ENCODE measurements around the gene PDSS2.
A peak's percentile ranks its signal among the peaks of the same experiment; 100 is the strongest.

PDSS2 gene

GRCh38 chr6:107115695-107116327, 343.6 kb downstream of the PDSS2 start:
- no peak for DNase-seq (ENCODE audit: low read depth)

GRCh38 chr6:107114926-107115694, 344.3 kb downstream of the PDSS2 start, which contains the start of gene BEND3:
TSS of gene BEND3 (minus strand) at chr6:107115515. CDS start at chr6:107099285, 16,230 bp downstream.
- no peak for DNase-seq (ENCODE audit: low read depth)

GRCh38 chr6:107114213-107114925, 345.0 kb downstream of the PDSS2 start:
- DNase-seq (ENCODE audit: low read depth), result peak; percentile 57

GRCh38 chr6:107110200-107110599, 349.2 kb downstream of the PDSS2 start:
- no peak for DNase-seq (ENCODE audit: low read depth)

- DNase-seq (ENCODE audit: low read depth), result no peak
Observed at GRCh38 chr6:107108201-107108890, 351.0 kb downstream of the PDSS2 start.

- no peak for DNase-seq (ENCODE audit: low read depth)
Observed at GRCh38 chr6:107107791-107108190, 351.6 kb downstream of the PDSS2 start.

- no peak for DNase-seq (ENCODE audit: low read depth)
Observed at GRCh38 chr6:107106165-107106564, 353.2 kb downstream of the PDSS2 start.

GRCh38 chr6:107105511-107106116, 353.8 kb downstream of the PDSS2 start:
- no peak for DNase-seq (ENCODE audit: low read depth)

GRCh38 chr6:107103082-107103481, 356.3 kb downstream of the PDSS2 start:
- DNase-seq (ENCODE audit: low read depth), result no peak
